H1 (cell line): Measurements from ENCODE around the gene NUDT11. TPM values are rescaled to one million over a fixed set of nuclear protein-coding genes. Genes with fewer than 3 reads are reported as not detected.

Experiments
- CTCF ChIA-PET: fragments of 300-600 bp; sonication (Branson Sonifier 250); formaldehyde crosslinking; loops from one replicate; lab custom pipeline; 2021; ENCODE audit not compliant: partially characterized antibody; lab: Charles Lee
- POLR2A ChIA-PET: fragments of 300-600 bp; sonication (Branson Sonifier 250); formaldehyde crosslinking; loops from one replicate; lab custom pipeline; 2021; ENCODE audit warnings: inconsistent platforms; ENCODE audit not compliant: partially characterized antibody; lab: Charles Lee
- DNase-seq, 2 experiments: peaks; one replicate each; pipeline versions ENCODE4 v3.0.0 to v3.0.0-alpha.2; 2010 to 2022; ENCODE audit warnings: low spot score in 2 of 2, low read depth in 1 of 2, mixed read lengths in 1 of 2
- FAIRE-seq: peaks from 2 replicates; lab custom pipeline; 2011; peaks lifted over from hg19 to GRCh38; lab: Jason Lieb, UNC
- H2AFZ ChIP-seq: 2 replicates; pipeline ENCODE4 v1.8.1; 2012; ENCODE audit warnings: low read length, inconsistent platforms
- H2AK5ac ChIP-seq: 2 replicates; pipeline ENCODE4 v1.6.1; 2013; ENCODE audit warnings: low read depth, low read length
- H2BK120ac ChIP-seq: replicated peaks from 2 replicates; pipeline ENCODE3; 2013; ENCODE audit warnings: low read depth, low read length, inconsistent platforms
- H2BK12ac ChIP-seq: 2 replicates; pipeline ENCODE4 v1.6.1; 2013; ENCODE audit warnings: low read depth, low read length
- H2BK15ac ChIP-seq: 2 replicates; pipeline ENCODE4 v1.6.1; 2013; ENCODE audit warnings: low read length
- H2BK20ac ChIP-seq: 2 replicates; pipeline ENCODE4 v1.6.1; 2013; ENCODE audit warnings: low read length
- H2BK5ac ChIP-seq: 2 replicates; pipeline ENCODE4 v1.6.1; 2013; ENCODE audit warnings: low read depth, low read length
- H3K14ac ChIP-seq: 2 replicates; pipeline ENCODE4 v1.6.1; 2013; ENCODE audit warnings: inconsistent platforms; ENCODE audit not compliant: insufficient read length
- H3K18ac ChIP-seq: 2 replicates; pipeline ENCODE4 v1.6.1; 2013; ENCODE audit warnings: low read length; ENCODE audit errors: extremely low read depth
- H3K23ac ChIP-seq: 2 replicates; pipeline ENCODE4 v1.6.1; 2013; ENCODE audit warnings: inconsistent platforms; ENCODE audit not compliant: insufficient read length
- H3K23me2 ChIP-seq: 2 replicates; pipeline ENCODE4 v1.6.1; 2013; ENCODE audit warnings: low read depth, low read length
- H3K27ac ChIP-seq: 2 replicates; pipeline ENCODE4 v1.6.1; 2011; ENCODE audit warnings: low read depth, low read length, inconsistent platforms
- H3K27me3 ChIP-seq, 4 experiments: replicated peaks in 1 of 4; 1 replicate in 1 of 4; 2 replicates in 3 of 4; pipeline versions ENCODE4 v1.6.1 to v1.8.1; 2011 to 2013; ENCODE audit warnings: low read length in 3 of 4, mild to moderate bottlenecking in 3 of 4, inconsistent platforms in 2 of 4, mixed read lengths in 2 of 4, moderate library complexity in 1 of 4; ENCODE audit not compliant: control insufficient read depth in 3 of 4, insufficient read depth in 3 of 4; ENCODE audit errors: extremely low read depth in 1 of 4
- H3K36me3 ChIP-seq, 4 experiments: 2 replicates each; pipeline versions ENCODE4 v1.6.1 to v1.8.1; 2011 to 2013; ENCODE audit warnings: mild to moderate bottlenecking in 4 of 4, low read length in 3 of 4, moderate library complexity in 2 of 4, control low read depth in 1 of 4, inconsistent platforms in 1 of 4; ENCODE audit not compliant: insufficient read depth in 4 of 4, control insufficient read depth in 2 of 4
- H3K4ac ChIP-seq: replicated peaks from 2 replicates; pipeline ENCODE3; 2013; ENCODE audit warnings: low read length, low read depth, mixed read lengths, inconsistent platforms; ENCODE audit not compliant: insufficient read length
- H3K4me1 ChIP-seq, 4 experiments: replicated peaks in 1 of 4; 1 replicate in 1 of 4; 2 replicates in 3 of 4; pipeline versions ENCODE4 v1.6.1 to v1.8.1; 2011 to 2013; ENCODE audit warnings: low read length in 3 of 4, inconsistent platforms in 2 of 4, mixed read lengths in 1 of 4; ENCODE audit not compliant: insufficient read depth in 4 of 4, control insufficient read depth in 3 of 4
- H3K4me2 ChIP-seq, 2 experiments: 2 replicates each; pipeline versions ENCODE4 v1.6.1 to v1.8.1; 2011 to 2013; ENCODE audit warnings: low read depth in 2 of 2, low read length in 2 of 2, control low read depth in 1 of 2, inconsistent platforms in 1 of 2, mild to moderate bottlenecking in 1 of 2; ENCODE audit not compliant: insufficient read depth in 1 of 2
- H3K4me3 ChIP-seq, 4 experiments: fragments of 200-600, 300-600 bp in 1 of 4; sonication (generic), shearing (Covaris generic), sonication (Bioruptor Twin) in 1 of 4; 2 replicates each; pipeline versions ENCODE4 v1.5.1 to v1.8.1; 2011 to 2016; ENCODE audit warnings: low read length in 4 of 4, low read depth in 3 of 4, control low read depth in 2 of 4, inconsistent platforms in 2 of 4, mild to moderate bottlenecking in 2 of 4, mixed read lengths in 1 of 4, moderate library complexity in 1 of 4; ENCODE audit not compliant: insufficient read depth in 2 of 4; ENCODE audit errors: extremely low read depth in 1 of 4
- H3K56ac ChIP-seq: replicated peaks from 2 replicates; pipeline ENCODE3; 2013; ENCODE audit warnings: low read depth, mild to moderate bottlenecking, mixed read lengths, low read length, inconsistent platforms; ENCODE audit not compliant: insufficient read length
- H3K79me1 ChIP-seq: 2 replicates; pipeline ENCODE4 v1.6.1; 2013; ENCODE audit warnings: low read depth, low read length, control low read depth
- H3K79me2 ChIP-seq, 2 experiments: 2 replicates each; pipeline versions ENCODE4 v1.6.1 to v1.8.1; 2012 to 2013; ENCODE audit warnings: low read length in 2 of 2, mild to moderate bottlenecking in 2 of 2, inconsistent platforms in 1 of 2; ENCODE audit not compliant: insufficient read depth in 2 of 2, control insufficient read depth in 1 of 2
- H3K9ac ChIP-seq, 4 experiments: replicated peaks in 1 of 4; 1 replicate in 1 of 4; 2 replicates in 3 of 4; pipeline versions ENCODE4 v1.6.1 to v1.8.1; 2011 to 2013; ENCODE audit warnings: low read depth in 3 of 4, low read length in 3 of 4, control low read depth in 2 of 4, mild to moderate bottlenecking in 2 of 4, moderate library complexity in 2 of 4, inconsistent platforms in 1 of 4; ENCODE audit errors: extremely low read depth in 1 of 4
- H3K9me3 ChIP-seq, 2 experiments: 2 replicates each; pipeline versions ENCODE4 v1.6.1 to v1.8.1; 2012 to 2013; ENCODE audit warnings: mild to moderate bottlenecking in 2 of 2, moderate library complexity in 2 of 2, control low read depth in 1 of 2, inconsistent platforms in 1 of 2, low read depth in 1 of 2, low read length in 1 of 2, mixed read lengths in 1 of 2; ENCODE audit not compliant: insufficient read depth in 2 of 2
- H4K20me1 ChIP-seq, 2 experiments: replicated peaks in 1 of 2; 2 replicates each; pipeline versions ENCODE3 to v1.8.1; 2011 to 2013; ENCODE audit warnings: inconsistent platforms in 2 of 2, low read length in 2 of 2, mild to moderate bottlenecking in 1 of 2; ENCODE audit not compliant: insufficient read depth in 2 of 2, control insufficient read depth in 1 of 2
- H4K5ac ChIP-seq: 2 replicates; pipeline ENCODE4 v1.6.1; 2013; ENCODE audit warnings: low read length, low read depth, mixed read lengths, inconsistent platforms; ENCODE audit not compliant: insufficient read length
- H4K8ac ChIP-seq: 2 replicates; pipeline ENCODE4 v1.8.0; 2013; ENCODE audit warnings: mild to moderate bottlenecking, moderate library complexity, low read length, inconsistent platforms; ENCODE audit not compliant: insufficient read depth; ENCODE audit errors: extremely low read depth
- H4K91ac ChIP-seq: replicated peaks from 2 replicates; pipeline ENCODE3; 2013; ENCODE audit warnings: low read length, mixed read lengths, inconsistent platforms; ENCODE audit not compliant: insufficient read length
- MAFK ChIP-seq: IDR thresholded peaks from 2 replicates; pipeline ENCODE4 v1.6.1; 2012; ENCODE audit warnings: low read depth, mild to moderate bottlenecking, improper control_type of control experiment, low read length
- SIN3A ChIP-seq, 2 experiments: IDR thresholded peaks in 1 of 2; conservative IDR thresholded peaks in 1 of 2; 2 replicates each; pipeline ENCODE4 v1.6.1; 2011 to 2012; ENCODE audit warnings: low read length in 2 of 2, improper control_type of control experiment in 1 of 2, low read depth in 1 of 2, mild to moderate bottlenecking in 1 of 2
- SIX5 ChIP-seq: IDR thresholded peaks from 2 replicates; pipeline ENCODE4 v1.6.1; 2011; ENCODE audit warnings: mild to moderate bottlenecking, low read depth, low read length
- WGBS, 2 experiments: shearing (Covaris generic) in 1 of 2; methylation state at CpG; one replicate each; pipeline versions ENCODE4 v1.1.6 to v1.1.7; 2013 to 2015; ENCODE audit warnings: low lambda C conversion rate in 2 of 2, mixed read lengths in 2 of 2, inconsistent platforms in 1 of 2, low coverage in 1 of 2, missing lambda C conversion rate in 1 of 2; ENCODE audit not compliant: insufficient replicate concordance in 2 of 2, insufficient coverage in 1 of 2, insufficient read length in 1 of 2; ENCODE audit errors: extremely low coverage in 1 of 2, missing lambda C conversion rate in 1 of 2; 5-methylcytosine and 5-hydroxymethylcytosine counted together
- polyA plus RNA-seq, 7 experiments: library from polyadenylated mRNA; depleted of rRNA in 3 of 7; stranded (reverse) in 5 of 7; unstranded in 2 of 7; fragments of >200 nt in 5 of 7; fragments of 200-250 nt in 2 of 7; gene quantifications; 1 replicate in 5 of 7; 2 replicates in 1 of 7; 4 replicates in 1 of 7; pipeline versions ENCODE4 v1.2.1 to v1.2.3, GENCODE V29; 2011 to 2013; ENCODE audit warnings: missing spikeins in 2 of 7, mixed read lengths in 2 of 7
- total RNA-seq: library from RNA; stranded (reverse); fragmentation: NEBNext Ultra II Directional; extraction: Animal tissue kit (Norgen Biotek cat#: 25700); gene quantifications from 2 replicates; pipeline ENCODE4 v1.2.1, GENCODE V29; 2021

NUDT11 gene
- total and polyA plus RNA-seq, 2 of the 8 experiments (the other 6 are each of a cell fraction or from before 2014, with no cell fraction given), result 31.3 to 37.6 TPM

- ChIA-PET POLR2A (no interaction called here), CTCF (no interaction called here)
- Histone ChIP-seq H3K27me3 (no peaks in the 10 kb centered on the region), H2BK12ac (no peak overlapping the region), H3K14ac (no peak overlapping the region), H3K4me2 (no peak overlapping the region), H3K56ac (no peak overlapping the region), H2AK5ac (no peak overlapping the region), H3K4me1 (no peaks in the 10 kb centered on the region), H4K8ac (no peak overlapping the region), H3K27ac (no peak overlapping the region), H4K20me1 (no peaks in the 10 kb centered on the region), H3K9ac (no peak overlapping the region), H3K4ac (no peak overlapping the region), H2BK120ac (no peak overlapping the region), H2BK15ac (no peak overlapping the region), H4K91ac (no peak overlapping the region), H3K36me3 (no peaks in the 10 kb centered on the region), H3K23me2 (no peaks in the 10 kb centered on the region), H3K18ac (no peak overlapping the region), H2BK20ac (no peak overlapping the region), H2BK5ac (no peak overlapping the region), H3K4me3 (no peak overlapping the region), H3K23ac (no peak overlapping the region), H3K9me3 (no peaks in the 10 kb centered on the region), H3K79me2 (no peaks in the 10 kb centered on the region), H3K79me1 (no peaks in the 10 kb centered on the region), H4K5ac (no peak overlapping the region), H2AFZ (no peak overlapping the region)
- WGBS, 2 experiments, result 42% methylated on average over 3 of the region's 6 CpGs; no CpG with 5 or more reads in 1 of the 2 experiments
- peak; percentile 50 for FAIRE-seq
- no peak for TF ChIP-seq SIX5
- TF ChIP-seq MAFK, result no peak
- TF ChIP-seq SIN3A (conservative IDR thresholded peaks at IDR 0.05 in 1 of 2, IDR thresholded peaks at IDR 0.05 in 1 of 2; ENCODE audit: low read depth in 1 of 2, low read length in 2 of 2), result 0 out of 4 replicates have a peak, but pooled peaks of 1 of the 2 experiments have one; percentile 30
- DNase-seq, result no peak
These were observed 11.8 kb downstream of the NUDT11 start for GRCh38 chrX:51484616-51485015.
